WTC11 (cell line): ENCODE measurements around the gene KLHDC4. TPM values are rescaled to one million over a fixed set of nuclear protein-coding genes. Genes with fewer than 3 reads are reported as not detected.

Source experiments
- ATAC-seq: fragments of 200-7000 bp; cut with Tn5 transposase; 2 replicates; pipeline ENCODE4 v1.10.0; 2021; ENCODE audit warnings: mild to moderate bottlenecking, moderate library complexity
- CTCF ChIA-PET: fragments of 300-600 bp; sonication (Branson Sonifier 250); formaldehyde crosslinking; loops from one replicate; lab custom pipeline; 2021; ENCODE audit warnings: antibody characterized with exemption; lab: Charles Lee
- POLR2A ChIA-PET: fragments of 350-600 bp; sonication (Branson Sonifier 250); formaldehyde crosslinking; loops from one replicate; lab custom pipeline; 2021; ENCODE audit warnings: antibody characterized with exemption; lab: Charles Lee
- DNase-seq: peaks from one replicate; pipeline ENCODE4 v3.0.0; 2021; ENCODE audit warnings: low spot score
- H3K27ac Mint-ChIP-seq: 2 replicates; pipeline ENCODE4 v1.8.0; 2021; ENCODE audit warnings: mixed read lengths
- H3K27me3 Mint-ChIP-seq: 2 replicates; pipeline ENCODE4 v1.8.0; 2021; ENCODE audit warnings: low read depth, mild to moderate bottlenecking, moderate library complexity, mixed read lengths
- H3K36me3 Mint-ChIP-seq: 2 replicates; pipeline ENCODE4 v1.8.0; 2021; ENCODE audit warnings: mixed read lengths
- H3K4me1 Mint-ChIP-seq: 2 replicates; pipeline ENCODE4 v1.8.0; 2022; ENCODE audit warnings: mixed read lengths
- H3K4me3 Mint-ChIP-seq: 2 replicates; pipeline ENCODE4 v1.8.0; 2021; ENCODE audit warnings: mild to moderate bottlenecking, moderate library complexity, mixed read lengths
- H3K9me3 Mint-ChIP-seq: 2 replicates; pipeline ENCODE4 v1.8.0; 2021; ENCODE audit warnings: mixed read lengths
- ATF2 ChIP-seq: sonication (generic); formaldehyde crosslinking; IDR thresholded peaks from 2 replicates; pipeline ENCODE4 v1.8.1; 2022; ENCODE audit warnings: low read depth, missing genetic modification reagents, borderline replicate concordance
- CBFB ChIP-seq: sonication (generic); formaldehyde crosslinking; IDR thresholded peaks from 2 replicates; pipeline ENCODE4 v1.8.1; 2022; ENCODE audit warnings: mild to moderate bottlenecking, low read depth, missing genetic modification reagents
- CREB1 ChIP-seq: sonication (generic); formaldehyde crosslinking; IDR thresholded peaks from 2 replicates; pipeline ENCODE4 v1.8.0; 2023; ENCODE audit warnings: mild to moderate bottlenecking, missing genetic modification reagents
- FOXK1 ChIP-seq: sonication (generic); formaldehyde crosslinking; IDR thresholded peaks from 2 replicates; pipeline ENCODE4 v1.8.0; 2022; ENCODE audit warnings: mild to moderate bottlenecking, moderate library complexity, missing genetic modification reagents
- JAZF1 ChIP-seq: fragments of 250-450 bp; sonication (Bioruptor Pico); IDR thresholded peaks from 2 replicates; pipeline ENCODE4 v1.9.0; 2021; ENCODE audit warnings: moderate library complexity, mild to moderate bottlenecking, inconsistent platforms
- MAX ChIP-seq: sonication (generic); formaldehyde crosslinking; IDR thresholded peaks from 2 replicates; pipeline ENCODE4 v1.8.0; 2022; ENCODE audit warnings: mild to moderate bottlenecking, missing genetic modification reagents
- MXD4 ChIP-seq: fragments of 250-450 bp; sonication (Bioruptor Pico); IDR thresholded peaks from 2 replicates; pipeline ENCODE4 v1.8.0; 2021; ENCODE audit warnings: mild to moderate bottlenecking, moderate library complexity, borderline replicate concordance
- NR2C2 ChIP-seq: sonication (generic); formaldehyde crosslinking; IDR thresholded peaks from 2 replicates; pipeline ENCODE4 v1.8.0; 2022; ENCODE audit warnings: mild to moderate bottlenecking, missing genetic modification reagents
- RELA ChIP-seq: sonication (generic); formaldehyde crosslinking; IDR thresholded peaks from 2 replicates; pipeline ENCODE4 v1.8.1; 2022; ENCODE audit warnings: missing genetic modification reagents, mild to moderate bottlenecking, borderline replicate concordance
- TCF7 ChIP-seq: sonication (generic); formaldehyde crosslinking; IDR thresholded peaks from 2 replicates; pipeline ENCODE4 v1.8.0; 2022; ENCODE audit warnings: mild to moderate bottlenecking, low read depth, missing genetic modification reagents, moderate library complexity
- ZBTB21 ChIP-seq: sonication (generic); formaldehyde crosslinking; IDR thresholded peaks from 2 replicates; pipeline ENCODE4 v1.8.1; 2023; ENCODE audit warnings: mild to moderate bottlenecking, missing genetic modification reagents, borderline replicate concordance
- ZNF317 ChIP-seq: sonication (generic); formaldehyde crosslinking; IDR thresholded peaks from 2 replicates; pipeline ENCODE4 v1.8.1; 2023; ENCODE audit warnings: low read depth, mild to moderate bottlenecking, moderate library complexity, missing genetic modification reagents, borderline replicate concordance
- ZNF396 ChIP-seq: fragments of 250-450 bp; sonication (Bioruptor Pico); IDR thresholded peaks from 2 replicates; pipeline ENCODE4 v1.8.0; 2021; ENCODE audit warnings: mild to moderate bottlenecking, moderate library complexity, borderline replicate concordance
- ZNF423 ChIP-seq: fragments of 250-450 bp; sonication (Bioruptor Pico); IDR thresholded peaks from 2 replicates; pipeline ENCODE4 v2.1.2; 2022; ENCODE audit warnings: mild to moderate bottlenecking, moderate library complexity
- ZNF671 ChIP-seq: fragments of 250-450 bp; sonication (Bioruptor Pico); IDR thresholded peaks from 2 replicates; pipeline ENCODE4 v1.8.0; 2021; ENCODE audit warnings: mild to moderate bottlenecking
- total RNA-seq: library from RNA; stranded (reverse); gene quantifications from 3 replicates; pipeline ENCODE4 v1.2.3, GENCODE V29; 2021
- TF ChIP-seq, protein P1 (sequence below): fragments of 250-450 bp; sonication (Bioruptor Pico); IDR thresholded peaks from 2 replicates; pipeline ENCODE4 v1.9.0; 2021; ENCODE audit warnings: moderate library complexity, mild to moderate bottlenecking, inconsistent platforms, borderline replicate concordance
- TF ChIP-seq, protein P2 (sequence below): fragments of 250-450 bp; sonication (Bioruptor Pico); IDR thresholded peaks from 2 replicates; pipeline ENCODE4 v1.8.0; 2021; ENCODE audit warnings: mild to moderate bottlenecking
- TF ChIP-seq, protein P3 (sequence below): fragments of 200-600 bp; IDR thresholded peaks from 2 replicates; pipeline ENCODE4 v1.8.0; 2022; ENCODE audit warnings: antibody characterized with exemption
- TF ChIP-seq, protein P4 (sequence below): fragments of 250-450 bp; sonication (Bioruptor Pico); IDR thresholded peaks from 2 replicates; pipeline ENCODE4 v1.9.0; 2021; ENCODE audit warnings: mild to moderate bottlenecking, borderline replicate concordance
- TF ChIP-seq, protein P5 (sequence below): sonication (generic); formaldehyde crosslinking; IDR thresholded peaks from 2 replicates; pipeline ENCODE4 v1.8.1; 2023; ENCODE audit warnings: mild to moderate bottlenecking, moderate library complexity, missing genetic modification reagents

Gene KLHDC4
- total RNA-seq, 1 experiment from 2014 or later = 63.6 TPM

GRCh38 chr16:87688876-87689815 is 76.6 kb downstream of the KLHDC4 start:
- ChIA-PET CTCF (interaction anchor here (0.6 kb wide), 2 partner anchors 13 to 88 kb away, joined by 3 to 4 read pairs; no protein-coding TSS in a partner anchor), POLR2A (no interaction called here)
- Mint-ChIP-seq H3K4me1 (no peaks in the 10 kb centered on the region), H3K27me3 (no peaks in the 10 kb centered on the region), H3K36me3 (no peaks in the 10 kb centered on the region; the same call in 1 of the 2 replicates), H3K9me3 (no peaks in the 10 kb centered on the region), H3K27ac (no peak overlapping the region), H3K4me3 (no peak overlapping the region)
- ATAC-seq = no peak
- DNase-seq = no peak
- TF ChIP-seq ATF2 (CRISPR knock-in tag) (no peak), JAZF1 (no peak), ZNF396 (CRISPR knock-in tag) (no peak), RELA (CRISPR knock-in tag) (no peak), NR2C2 (CRISPR knock-in tag) (no peak), TCF7 (CRISPR knock-in tag) (no peak), CREB1 (CRISPR knock-in tag) (no peak), MXD4 (CRISPR knock-in tag) (no peak)
- TF ChIP-seq, protein P1, sequence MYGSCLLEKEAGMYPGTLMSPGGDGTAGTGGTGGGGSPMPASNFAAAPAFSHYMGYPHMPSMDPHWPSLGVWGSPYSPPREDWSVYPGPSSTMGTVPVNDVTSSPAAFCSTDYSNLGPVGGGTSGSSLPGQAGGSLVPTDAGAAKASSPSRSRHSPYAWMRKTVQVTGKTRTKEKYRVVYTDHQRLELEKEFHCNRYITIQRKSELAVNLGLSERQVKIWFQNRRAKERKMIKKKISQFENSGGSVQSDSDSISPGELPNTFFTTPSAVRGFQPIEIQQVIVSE = no peak
- TF ChIP-seq, protein P2, sequence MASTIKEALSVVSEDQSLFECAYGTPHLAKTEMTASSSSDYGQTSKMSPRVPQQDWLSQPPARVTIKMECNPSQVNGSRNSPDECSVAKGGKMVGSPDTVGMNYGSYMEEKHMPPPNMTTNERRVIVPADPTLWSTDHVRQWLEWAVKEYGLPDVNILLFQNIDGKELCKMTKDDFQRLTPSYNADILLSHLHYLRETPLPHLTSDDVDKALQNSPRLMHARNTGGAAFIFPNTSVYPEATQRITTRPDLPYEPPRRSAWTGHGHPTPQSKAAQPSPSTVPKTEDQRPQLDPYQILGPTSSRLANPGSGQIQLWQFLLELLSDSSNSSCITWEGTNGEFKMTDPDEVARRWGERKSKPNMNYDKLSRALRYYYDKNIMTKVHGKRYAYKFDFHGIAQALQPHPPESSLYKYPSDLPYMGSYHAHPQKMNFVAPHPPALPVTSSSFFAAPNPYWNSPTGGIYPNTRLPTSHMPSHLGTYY (CRISPR knock-in tag) = no peak
- TF ChIP-seq, protein P3, sequence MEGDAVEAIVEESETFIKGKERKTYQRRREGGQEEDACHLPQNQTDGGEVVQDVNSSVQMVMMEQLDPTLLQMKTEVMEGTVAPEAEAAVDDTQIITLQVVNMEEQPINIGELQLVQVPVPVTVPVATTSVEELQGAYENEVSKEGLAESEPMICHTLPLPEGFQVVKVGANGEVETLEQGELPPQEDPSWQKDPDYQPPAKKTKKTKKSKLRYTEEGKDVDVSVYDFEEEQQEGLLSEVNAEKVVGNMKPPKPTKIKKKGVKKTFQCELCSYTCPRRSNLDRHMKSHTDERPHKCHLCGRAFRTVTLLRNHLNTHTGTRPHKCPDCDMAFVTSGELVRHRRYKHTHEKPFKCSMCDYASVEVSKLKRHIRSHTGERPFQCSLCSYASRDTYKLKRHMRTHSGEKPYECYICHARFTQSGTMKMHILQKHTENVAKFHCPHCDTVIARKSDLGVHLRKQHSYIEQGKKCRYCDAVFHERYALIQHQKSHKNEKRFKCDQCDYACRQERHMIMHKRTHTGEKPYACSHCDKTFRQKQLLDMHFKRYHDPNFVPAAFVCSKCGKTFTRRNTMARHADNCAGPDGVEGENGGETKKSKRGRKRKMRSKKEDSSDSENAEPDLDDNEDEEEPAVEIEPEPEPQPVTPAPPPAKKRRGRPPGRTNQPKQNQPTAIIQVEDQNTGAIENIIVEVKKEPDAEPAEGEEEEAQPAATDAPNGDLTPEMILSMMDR = no peak

GRCh38 chr16:87687998-87688529 is 77.7 kb downstream of the KLHDC4 start:
- Mint-ChIP-seq H3K27ac (no peak overlapping the region), H3K4me3 (no peak overlapping the region), H3K4me1 (no peaks in the 10 kb centered on the region), H3K27me3 (no peaks in the 10 kb centered on the region), H3K9me3 (no peaks in the 10 kb centered on the region), H3K36me3 (no peaks in the 10 kb centered on the region; the same call in 1 of the 2 replicates)
- no peak for DNase-seq
- POLR2A ChIA-PET = no interaction called here
- ATAC-seq = no peak
- CTCF ChIA-PET = no interaction called here
- TF ChIP-seq ZNF423 (no peak), TCF7 (CRISPR knock-in tag) (no peak), FOXK1 (no peak), NR2C2 (CRISPR knock-in tag) (no peak), ZNF671 (no peak), CBFB (no peak), ZNF317 (CRISPR knock-in tag) (no peak), MAX (CRISPR knock-in tag) (no peak), ZBTB21 (CRISPR knock-in tag) (no peak)
- TF ChIP-seq, protein P4, sequence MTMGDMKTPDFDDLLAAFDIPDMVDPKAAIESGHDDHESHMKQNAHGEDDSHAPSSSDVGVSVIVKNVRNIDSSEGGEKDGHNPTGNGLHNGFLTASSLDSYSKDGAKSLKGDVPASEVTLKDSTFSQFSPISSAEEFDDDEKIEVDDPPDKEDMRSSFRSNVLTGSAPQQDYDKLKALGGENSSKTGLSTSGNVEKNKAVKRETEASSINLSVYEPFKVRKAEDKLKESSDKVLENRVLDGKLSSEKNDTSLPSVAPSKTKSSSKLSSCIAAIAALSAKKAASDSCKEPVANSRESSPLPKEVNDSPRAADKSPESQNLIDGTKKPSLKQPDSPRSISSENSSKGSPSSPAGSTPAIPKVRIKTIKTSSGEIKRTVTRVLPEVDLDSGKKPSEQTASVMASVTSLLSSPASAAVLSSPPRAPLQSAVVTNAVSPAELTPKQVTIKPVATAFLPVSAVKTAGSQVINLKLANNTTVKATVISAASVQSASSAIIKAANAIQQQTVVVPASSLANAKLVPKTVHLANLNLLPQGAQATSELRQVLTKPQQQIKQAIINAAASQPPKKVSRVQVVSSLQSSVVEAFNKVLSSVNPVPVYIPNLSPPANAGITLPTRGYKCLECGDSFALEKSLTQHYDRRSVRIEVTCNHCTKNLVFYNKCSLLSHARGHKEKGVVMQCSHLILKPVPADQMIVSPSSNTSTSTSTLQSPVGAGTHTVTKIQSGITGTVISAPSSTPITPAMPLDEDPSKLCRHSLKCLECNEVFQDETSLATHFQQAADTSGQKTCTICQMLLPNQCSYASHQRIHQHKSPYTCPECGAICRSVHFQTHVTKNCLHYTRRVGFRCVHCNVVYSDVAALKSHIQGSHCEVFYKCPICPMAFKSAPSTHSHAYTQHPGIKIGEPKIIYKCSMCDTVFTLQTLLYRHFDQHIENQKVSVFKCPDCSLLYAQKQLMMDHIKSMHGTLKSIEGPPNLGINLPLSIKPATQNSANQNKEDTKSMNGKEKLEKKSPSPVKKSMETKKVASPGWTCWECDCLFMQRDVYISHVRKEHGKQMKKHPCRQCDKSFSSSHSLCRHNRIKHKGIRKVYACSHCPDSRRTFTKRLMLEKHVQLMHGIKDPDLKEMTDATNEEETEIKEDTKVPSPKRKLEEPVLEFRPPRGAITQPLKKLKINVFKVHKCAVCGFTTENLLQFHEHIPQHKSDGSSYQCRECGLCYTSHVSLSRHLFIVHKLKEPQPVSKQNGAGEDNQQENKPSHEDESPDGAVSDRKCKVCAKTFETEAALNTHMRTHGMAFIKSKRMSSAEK (CRISPR knock-in tag) = no peak
- TF ChIP-seq, protein P5, sequence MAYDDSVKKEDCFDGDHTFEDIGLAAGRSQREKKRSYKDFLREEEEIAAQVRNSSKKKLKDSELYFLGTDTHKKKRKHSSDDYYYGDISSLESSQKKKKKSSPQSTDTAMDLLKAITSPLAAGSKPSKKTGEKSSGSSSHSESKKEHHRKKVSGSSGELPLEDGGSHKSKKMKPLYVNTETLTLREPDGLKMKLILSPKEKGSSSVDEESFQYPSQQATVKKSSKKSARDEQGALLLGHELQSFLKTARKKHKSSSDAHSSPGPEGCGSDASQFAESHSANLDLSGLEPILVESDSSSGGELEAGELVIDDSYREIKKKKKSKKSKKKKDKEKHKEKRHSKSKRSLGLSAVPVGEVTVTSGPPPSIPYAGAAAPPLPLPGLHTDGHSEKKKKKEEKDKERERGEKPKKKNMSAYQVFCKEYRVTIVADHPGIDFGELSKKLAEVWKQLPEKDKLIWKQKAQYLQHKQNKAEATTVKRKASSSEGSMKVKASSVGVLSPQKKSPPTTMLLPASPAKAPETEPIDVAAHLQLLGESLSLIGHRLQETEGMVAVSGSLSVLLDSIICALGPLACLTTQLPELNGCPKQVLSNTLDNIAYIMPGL = no peak
